Measurements from ENCODE around the gene GPHN. TPM values are rescaled to one million over a fixed set of nuclear protein-coding genes. Genes with fewer than 3 reads are reported as not detected.

GPHN gene
- total RNA-seq, 1 donor from 2014 or later: 12.4 TPM

DNA sequence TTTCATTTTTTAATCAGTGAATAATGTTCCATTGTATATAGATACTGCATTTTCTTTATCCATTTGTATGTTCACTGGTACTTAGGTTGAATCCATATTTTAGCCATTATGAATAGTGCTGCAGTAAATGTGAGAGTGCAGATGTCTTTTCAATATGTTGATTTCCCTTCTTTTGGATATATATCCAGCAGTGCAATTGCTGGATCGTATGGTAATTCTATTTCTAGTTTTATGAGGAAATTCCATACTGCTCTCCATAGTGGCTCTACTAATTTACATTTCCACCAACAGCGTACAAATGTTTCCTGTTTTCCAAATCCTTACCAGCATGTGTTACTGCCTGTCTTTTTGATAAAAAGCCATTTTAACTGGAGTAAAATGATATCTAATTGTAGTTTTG is 392.8 kb downstream of the GPHN start:
- no peaks in the 10 kb centered on the region for H3K4me1 Mint-ChIP-seq (ENCODE audit: low read depth)
- H3K9me3 Mint-ChIP-seq (ENCODE audit: low read depth): peaks cover 19% of the 10 kb centered on the region
- TF ChIP-seq, protein P1, sequence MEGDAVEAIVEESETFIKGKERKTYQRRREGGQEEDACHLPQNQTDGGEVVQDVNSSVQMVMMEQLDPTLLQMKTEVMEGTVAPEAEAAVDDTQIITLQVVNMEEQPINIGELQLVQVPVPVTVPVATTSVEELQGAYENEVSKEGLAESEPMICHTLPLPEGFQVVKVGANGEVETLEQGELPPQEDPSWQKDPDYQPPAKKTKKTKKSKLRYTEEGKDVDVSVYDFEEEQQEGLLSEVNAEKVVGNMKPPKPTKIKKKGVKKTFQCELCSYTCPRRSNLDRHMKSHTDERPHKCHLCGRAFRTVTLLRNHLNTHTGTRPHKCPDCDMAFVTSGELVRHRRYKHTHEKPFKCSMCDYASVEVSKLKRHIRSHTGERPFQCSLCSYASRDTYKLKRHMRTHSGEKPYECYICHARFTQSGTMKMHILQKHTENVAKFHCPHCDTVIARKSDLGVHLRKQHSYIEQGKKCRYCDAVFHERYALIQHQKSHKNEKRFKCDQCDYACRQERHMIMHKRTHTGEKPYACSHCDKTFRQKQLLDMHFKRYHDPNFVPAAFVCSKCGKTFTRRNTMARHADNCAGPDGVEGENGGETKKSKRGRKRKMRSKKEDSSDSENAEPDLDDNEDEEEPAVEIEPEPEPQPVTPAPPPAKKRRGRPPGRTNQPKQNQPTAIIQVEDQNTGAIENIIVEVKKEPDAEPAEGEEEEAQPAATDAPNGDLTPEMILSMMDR (IDR thresholded peaks at IDR 0.05): no peak
- DNase-seq (ENCODE audit: low spot score): no peak
- H3K4me3 Mint-ChIP-seq (ENCODE audit: unreplicated experiment): no peak overlapping the region
- no peak overlapping the region for H3K27ac Mint-ChIP-seq (ENCODE audit: unreplicated experiment)
- no peaks in the 10 kb centered on the region for H3K36me3 Mint-ChIP-seq (ENCODE audit: low read depth)
- no peaks in the 10 kb centered on the region for H3K27me3 Mint-ChIP-seq (ENCODE audit: low read depth)

DNA sequence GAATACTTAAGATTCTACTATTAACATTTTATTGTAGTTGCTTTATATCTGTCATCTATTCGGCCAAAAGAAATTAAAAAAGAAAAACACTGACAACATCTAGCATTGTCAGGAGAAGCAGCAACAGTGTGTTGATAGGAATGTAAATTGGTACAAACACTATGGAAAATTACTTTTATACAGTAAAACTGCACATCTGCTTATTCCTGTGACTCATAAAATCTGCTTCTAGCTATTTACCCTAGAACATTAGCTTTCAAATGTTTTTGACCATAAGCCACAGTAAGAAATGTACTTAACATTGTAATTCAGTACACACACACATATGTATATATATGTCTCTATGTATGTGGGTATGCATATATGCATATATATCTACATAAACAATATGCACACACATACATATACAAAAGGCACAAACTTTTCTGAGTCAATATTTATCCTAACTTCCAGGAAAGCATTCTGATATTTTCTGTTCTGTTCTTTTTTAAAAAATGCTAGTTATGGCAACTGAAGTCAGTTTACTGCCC is 402.4 kb downstream of the GPHN start:
- TF ChIP-seq, protein P1 (IDR thresholded peaks at IDR 0.05): no peak
- peaks cover 3% of the 10 kb centered on the region for H3K4me1 Mint-ChIP-seq (ENCODE audit: low read depth)
- no peaks in the 10 kb centered on the region for H3K9me3 Mint-ChIP-seq (ENCODE audit: low read depth)
- no peak overlapping the region for H3K27ac Mint-ChIP-seq (ENCODE audit: unreplicated experiment)
- H3K4me3 Mint-ChIP-seq (ENCODE audit: unreplicated experiment): no peak overlapping the region
- no peaks in the 10 kb centered on the region for H3K36me3 Mint-ChIP-seq (ENCODE audit: low read depth)
- no peak for DNase-seq (ENCODE audit: low spot score)
- H3K27me3 Mint-ChIP-seq (ENCODE audit: low read depth): no peaks in the 10 kb centered on the region

DNA sequence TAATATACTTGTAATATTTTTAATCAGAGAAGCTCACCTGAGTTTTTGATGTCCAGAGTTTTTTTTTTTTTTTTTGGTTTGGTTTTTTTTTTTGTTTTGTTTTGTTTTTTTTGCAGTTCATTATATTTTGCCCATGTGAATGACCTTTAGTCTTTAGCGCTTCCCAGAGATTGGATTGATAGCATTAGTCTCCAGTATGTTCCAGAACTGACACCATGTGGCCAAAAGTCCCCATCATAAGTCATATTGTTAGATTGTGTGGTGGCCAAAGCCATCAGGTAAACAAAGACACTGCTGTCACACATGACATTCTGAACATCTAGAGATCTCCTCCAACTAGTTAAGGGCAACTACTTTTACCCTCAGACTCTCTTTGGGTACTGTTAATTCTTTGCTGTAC is 408.5 kb downstream of the GPHN start:
- DNase-seq (ENCODE audit: low spot score): no peak
- H3K36me3 Mint-ChIP-seq (ENCODE audit: low read depth): peaks cover 5% of the 10 kb centered on the region
- no peak overlapping the region for H3K27ac Mint-ChIP-seq (ENCODE audit: unreplicated experiment)
- H3K27me3 Mint-ChIP-seq (ENCODE audit: low read depth): no peaks in the 10 kb centered on the region
- peaks cover 7% of the 10 kb centered on the region for H3K9me3 Mint-ChIP-seq (ENCODE audit: low read depth)
- H3K4me1 Mint-ChIP-seq (ENCODE audit: low read depth): no peaks in the 10 kb centered on the region
- TF ChIP-seq, protein P1 (IDR thresholded peaks at IDR 0.05): no peak
- H3K4me3 Mint-ChIP-seq (ENCODE audit: unreplicated experiment): no peak overlapping the region

DNA sequence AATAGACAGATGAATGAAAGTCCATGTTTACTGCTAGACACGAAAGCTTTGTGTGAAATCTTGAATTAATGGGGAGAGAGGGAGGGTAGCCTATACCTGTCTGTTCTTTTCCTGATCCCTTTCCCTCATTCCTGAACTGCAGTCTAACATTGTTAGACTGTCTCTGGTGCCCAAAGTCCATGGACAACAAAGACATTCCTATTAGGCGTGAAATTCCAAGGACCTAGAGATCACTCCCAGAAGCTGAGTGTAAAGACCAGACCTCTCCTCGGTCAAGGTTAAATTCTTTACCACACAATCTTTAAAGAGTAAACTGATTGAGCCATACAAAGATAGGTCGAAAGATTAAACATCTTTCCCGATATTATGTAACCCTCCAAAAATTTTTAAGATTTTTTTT is 410.6 kb downstream of the GPHN start:
- H3K4me1 Mint-ChIP-seq (ENCODE audit: low read depth): no peaks in the 10 kb centered on the region
- no peak overlapping the region for H3K4me3 Mint-ChIP-seq (ENCODE audit: unreplicated experiment)
- TF ChIP-seq, protein P1 (IDR thresholded peaks at IDR 0.05): no peak
- peaks cover 7% of the 10 kb centered on the region for H3K36me3 Mint-ChIP-seq (ENCODE audit: low read depth)
- H3K27me3 Mint-ChIP-seq (ENCODE audit: low read depth): no peaks in the 10 kb centered on the region
- no peak overlapping the region for H3K27ac Mint-ChIP-seq (ENCODE audit: unreplicated experiment)
- H3K9me3 Mint-ChIP-seq (ENCODE audit: low read depth): peaks cover 12% of the 10 kb centered on the region
- no peak for DNase-seq (ENCODE audit: low spot score)

DNA sequence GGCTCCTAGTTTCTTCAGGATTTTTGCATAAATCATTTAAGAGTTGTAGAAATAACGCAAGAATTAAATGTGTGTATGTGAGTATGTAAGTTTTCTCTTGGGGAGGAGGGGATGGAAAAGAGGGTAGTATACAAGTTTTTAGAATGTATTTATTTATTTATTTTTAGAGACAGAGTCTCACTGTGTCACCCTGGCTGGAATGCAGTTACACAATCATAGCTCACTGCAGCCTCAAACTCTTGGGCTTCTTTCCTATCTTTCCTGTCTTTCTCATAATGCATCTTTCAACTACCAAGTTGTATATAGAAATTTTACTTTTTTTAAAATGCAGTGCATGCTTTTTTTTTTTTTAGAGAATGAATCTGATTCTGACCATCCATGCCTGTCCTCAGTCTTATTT is 412.2 kb downstream of the GPHN start:
- Mint-ChIP-seq H3K4me3 (ENCODE audit: unreplicated experiment) (no peak overlapping the region), H3K4me1 (ENCODE audit: low read depth) (no peaks in the 10 kb centered on the region), H3K36me3 (ENCODE audit: low read depth) (peaks cover 11% of the 10 kb centered on the region), H3K9me3 (ENCODE audit: low read depth) (peaks cover 12% of the 10 kb centered on the region), H3K27ac (ENCODE audit: unreplicated experiment) (no peak overlapping the region), H3K27me3 (ENCODE audit: low read depth) (no peaks in the 10 kb centered on the region)
- DNase-seq (ENCODE audit: low spot score): no peak
- TF ChIP-seq, protein P1 (IDR thresholded peaks at IDR 0.05): no peak
